HAP-1 (cell line): ENCODE measurements around the gene CTNNBIP1.
A peak's percentile ranks its signal among the peaks of the same experiment; 100 is the strongest.
"Not testable (repeated sequence)": the region's sequence is repeated elsewhere in the genome, so short reads cannot be mapped to it uniquely, and the experiment has no call there.

Experiments used
- DNase-seq, 2 experiments: peaks; one replicate each; pipeline ENCODE4 v3.0.0-alpha.2; 2016 to 2020; ENCODE audit warnings: low spot score in 2 of 2
- H3K27me3 ChIP-seq: fragments of 250-450 bp; sonication (Bioruptor Pico); 2 replicates; pipeline ENCODE4 v1.5.1; 2020; ENCODE audit warnings: low read depth, mild to moderate bottlenecking, moderate library complexity
- H3K36me3 ChIP-seq: fragments of 250-450 bp; sonication (Bioruptor Pico); replicated peaks from 2 replicates; pipeline ENCODE4 v1.5.1; 2020; ENCODE audit warnings: mild to moderate bottlenecking
- H3K4me1 ChIP-seq: fragments of 250-450 bp; sonication (Bioruptor Pico); 2 replicates; pipeline ENCODE4 v1.5.1; 2020; ENCODE audit warnings: mild to moderate bottlenecking
- H3K4me3 ChIP-seq: fragments of 250-450 bp; sonication (Bioruptor Pico); 2 replicates; pipeline ENCODE4 v1.5.1; 2020; ENCODE audit warnings: mild to moderate bottlenecking, moderate library complexity
- H3K9me3 ChIP-seq: fragments of 250-450 bp; sonication (Bioruptor Pico); 2 replicates; pipeline ENCODE4 v1.5.1; 2020; ENCODE audit warnings: mild to moderate bottlenecking, moderate library complexity
- in situ Hi-C: fragments of 300-500 bp; cut with MboI; formaldehyde crosslinking; loops from 3 replicates; pipeline ENCODE4 v1.14.3; 2020; ENCODE audit warnings: low sequenced_read_pairs, inconsistent platforms, mixed read lengths

The CTNNBIP1 gene

GRCh38 chr1:9822897-9823692, 87.0 kb downstream of the CTNNBIP1 start:
- peaks cover 11% of the 10 kb centered on the region for H3K4me1 ChIP-seq
- peak overlapping the region; percentile 69 for H3K4me3 ChIP-seq
- in situ Hi-C loops: no loop called here
- H3K36me3 ChIP-seq: no peaks in the 10 kb centered on the region; the same call in 1 of the 2 replicates
- no peaks in the 10 kb centered on the region for H3K9me3 ChIP-seq
- no peaks in the 10 kb centered on the region for H3K27me3 ChIP-seq
- peak in 1 of 2 experiments; percentile 46 for DNase-seq

DNA sequence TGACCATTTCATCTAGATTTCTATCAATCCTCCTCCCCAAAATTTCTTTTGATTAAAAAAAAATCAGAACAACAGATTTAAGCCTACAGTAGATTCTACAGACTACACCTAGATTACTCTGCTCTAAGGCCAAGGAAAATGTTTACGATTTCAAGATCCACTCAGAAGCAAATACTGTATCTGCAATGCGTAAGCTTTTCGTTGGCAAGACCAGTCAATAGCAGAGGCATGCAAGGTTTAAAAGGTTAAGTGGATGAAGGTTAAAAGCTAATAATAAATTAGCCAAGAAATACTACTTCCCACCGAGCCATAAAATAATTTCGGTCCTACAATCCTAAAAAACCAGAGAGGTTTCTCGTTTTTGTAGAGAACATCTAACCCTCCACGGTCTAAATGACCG, 87.6 kb downstream of the CTNNBIP1 start:
- no peaks in the 10 kb centered on the region; the same call in 1 of the 2 replicates for H3K36me3 ChIP-seq
- H3K4me3 ChIP-seq: peak overlapping the region; percentile 69
- H3K4me1 ChIP-seq: peaks cover 11% of the 10 kb centered on the region
- in situ Hi-C loops: no loop called here
- no peaks in the 10 kb centered on the region for H3K9me3 ChIP-seq
- no peak for DNase-seq
- H3K27me3 ChIP-seq: no peaks in the 10 kb centered on the region

DNA sequence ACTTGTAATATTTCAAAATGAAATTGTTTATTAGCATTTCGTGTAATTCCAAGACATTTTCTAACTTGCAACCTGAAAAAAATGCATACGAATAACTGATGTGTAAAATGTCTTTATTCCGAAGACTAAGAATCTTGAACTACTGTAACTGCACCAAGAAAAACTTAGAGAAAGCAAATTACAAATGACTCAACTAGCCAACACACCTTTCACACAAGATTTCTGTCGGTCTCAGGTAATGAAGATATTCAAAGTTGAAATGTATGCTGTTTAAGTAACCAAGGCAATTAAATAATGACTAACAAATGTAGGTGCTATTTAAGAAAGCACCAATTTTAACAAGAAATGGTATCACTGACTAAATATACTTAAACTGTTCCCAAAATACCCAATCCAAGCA, 88.4 kb downstream of the CTNNBIP1 start:
- in situ Hi-C loops: no loop called here
- Histone ChIP-seq H3K36me3 (no peaks in the 10 kb centered on the region; the same call in 1 of the 2 replicates), H3K4me1 (peaks cover 11% of the 10 kb centered on the region), H3K9me3 (no peaks in the 10 kb centered on the region), H3K4me3 (peak overlapping the region; percentile 69), H3K27me3 (no peaks in the 10 kb centered on the region)
- DNase-seq: no peak

DNA sequence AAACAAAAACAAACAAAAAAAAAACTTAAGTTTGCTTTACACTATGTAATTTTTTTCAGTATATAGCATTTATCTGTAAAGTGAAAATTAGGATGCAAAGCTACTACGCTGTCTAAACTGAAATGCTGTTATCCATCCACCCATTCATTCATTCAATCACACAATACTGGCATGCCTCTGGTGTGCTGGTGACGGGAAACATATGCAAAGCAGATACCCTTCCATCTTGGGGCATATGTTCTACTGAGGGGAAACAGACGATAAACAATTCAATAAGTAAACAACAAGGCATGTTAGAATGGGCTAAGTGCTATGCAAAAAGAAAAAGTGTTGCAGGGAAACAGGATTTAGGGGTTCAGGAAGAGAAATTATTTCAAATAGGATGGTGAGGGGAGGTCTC, 89.5 kb downstream of the CTNNBIP1 start:
- H3K27me3 ChIP-seq: no peaks in the 10 kb centered on the region
- H3K4me3 ChIP-seq: no peak overlapping the region
- DNase-seq: no peak
- in situ Hi-C loops: no loop called here
- peaks cover 11% of the 10 kb centered on the region for H3K4me1 ChIP-seq
- H3K9me3 ChIP-seq: no peaks in the 10 kb centered on the region
- no peaks in the 10 kb centered on the region; the same call in 1 of the 2 replicates for H3K36me3 ChIP-seq

- no peaks in the 10 kb centered on the region for H3K27me3 ChIP-seq
- no peak for DNase-seq
- no peaks in the 10 kb centered on the region for H3K9me3 ChIP-seq
- peaks cover 11% of the 10 kb centered on the region for H3K4me1 ChIP-seq
- H3K36me3 ChIP-seq: no peaks in the 10 kb centered on the region; the same call in 1 of the 2 replicates
- in situ Hi-C loops: no loop called here
- H3K4me3 ChIP-seq: no peak overlapping the region
Measured at GRCh38 chr1:9817734-9818133, 92.3 kb downstream of the CTNNBIP1 start.

GRCh38 chr1:9816199-9816598, 93.9 kb downstream of the CTNNBIP1 start:
- H3K27me3 ChIP-seq: no peaks in the 10 kb centered on the region
- in situ Hi-C loops: no loop called here
- no peaks in the 10 kb centered on the region for H3K9me3 ChIP-seq
- H3K36me3 ChIP-seq: no peaks in the 10 kb centered on the region; the same call in 1 of the 2 replicates
- H3K4me1 ChIP-seq: peaks cover 2% of the 10 kb centered on the region
- no peak for DNase-seq
- no peak overlapping the region for H3K4me3 ChIP-seq

DNA sequence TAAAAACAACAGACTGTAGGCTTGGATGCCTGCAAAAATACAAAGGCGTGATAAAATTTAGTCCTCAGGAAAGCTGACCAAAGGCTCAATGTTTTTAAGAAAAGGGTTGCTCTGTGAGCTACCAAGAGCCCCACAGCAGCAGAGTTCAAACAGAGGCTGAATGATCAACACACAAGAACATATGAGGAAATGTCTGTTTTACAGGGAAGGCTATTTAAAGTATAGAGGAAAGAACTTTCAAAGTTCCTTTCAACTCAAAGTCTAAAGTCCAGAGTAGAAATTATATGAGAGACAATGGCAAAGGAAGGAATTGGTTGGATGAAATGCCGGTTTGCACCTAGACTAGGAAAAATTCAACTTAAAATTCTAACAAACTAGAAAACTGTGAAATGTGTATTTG, 94.9 kb downstream of the CTNNBIP1 start:
- in situ Hi-C loops: no loop called here
- no peak overlapping the region for H3K4me3 ChIP-seq
- no peaks in the 10 kb centered on the region for H3K36me3 ChIP-seq
- H3K9me3 ChIP-seq: no peaks in the 10 kb centered on the region
- H3K27me3 ChIP-seq: no peaks in the 10 kb centered on the region
- no peaks in the 10 kb centered on the region for H3K4me1 ChIP-seq
- no peak for DNase-seq

DNA sequence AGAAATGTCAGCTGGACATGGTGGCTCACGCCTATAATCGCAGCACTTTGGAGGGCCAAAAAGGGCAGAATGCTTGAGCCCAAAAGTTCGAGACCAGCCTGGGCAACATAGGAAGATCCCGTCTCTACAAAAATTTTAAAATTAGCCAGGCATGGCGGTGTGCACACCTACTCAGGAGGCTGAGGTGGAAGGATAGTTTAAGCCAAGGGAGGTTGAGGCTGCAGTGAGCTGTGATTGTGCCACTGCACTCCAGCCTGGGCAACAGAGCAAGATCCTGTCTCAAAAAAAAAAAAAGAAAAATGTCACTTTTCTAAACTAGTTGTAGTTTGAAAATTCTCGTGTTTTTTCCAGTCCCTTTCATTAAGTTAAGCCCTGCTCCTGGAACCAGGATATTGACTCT, 95.5 kb downstream of the CTNNBIP1 start:
- no peak overlapping the region for H3K4me3 ChIP-seq
- in situ Hi-C loops: no loop called here
- no peaks in the 10 kb centered on the region for H3K9me3 ChIP-seq
- H3K4me1 ChIP-seq: no peaks in the 10 kb centered on the region
- no peaks in the 10 kb centered on the region for H3K36me3 ChIP-seq
- DNase-seq: no peak
- no peaks in the 10 kb centered on the region for H3K27me3 ChIP-seq

GRCh38 chr1:9811239-9811966, 98.7 kb downstream of the CTNNBIP1 start:
- no peaks in the 10 kb centered on the region for H3K9me3 ChIP-seq
- no peak overlapping the region for H3K4me3 ChIP-seq
- in situ Hi-C loops: no loop called here
- no peak for DNase-seq
- H3K27me3 ChIP-seq: no peaks in the 10 kb centered on the region
- no peaks in the 10 kb centered on the region for H3K4me1 ChIP-seq
- H3K36me3 ChIP-seq: no peaks in the 10 kb centered on the region; the same call in 1 of the 2 replicates

DNA sequence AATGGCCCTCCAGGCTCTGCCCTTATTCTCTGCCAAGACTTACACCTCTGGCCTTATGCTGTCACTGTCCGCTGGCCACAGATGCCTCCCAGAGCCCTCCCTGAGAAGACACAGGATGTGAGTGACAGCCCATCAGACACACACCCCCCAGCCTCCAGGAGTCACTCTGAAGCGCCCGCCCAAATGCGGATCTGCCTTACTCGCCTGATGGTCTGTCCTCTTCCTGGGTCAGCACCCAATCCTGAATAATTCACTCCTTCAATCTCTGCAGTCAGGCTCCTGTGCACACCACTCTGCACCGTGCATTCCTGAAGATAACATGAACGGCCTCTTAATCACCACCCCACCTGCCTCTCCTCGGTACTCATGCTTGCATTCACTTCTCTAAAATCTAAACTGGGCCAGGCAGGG, 101.0 kb downstream of the CTNNBIP1 start:
- Histone ChIP-seq H3K4me3 (no peak overlapping the region), H3K9me3 (no peaks in the 10 kb centered on the region), H3K27me3 (no peaks in the 10 kb centered on the region), H3K36me3 (no peaks in the 10 kb centered on the region; the same call in 1 of the 2 replicates), H3K4me1 (peaks cover 4% of the 10 kb centered on the region; the same call in 1 of the 2 replicates)
- in situ Hi-C loops: no loop called here
- no peak for DNase-seq

DNA sequence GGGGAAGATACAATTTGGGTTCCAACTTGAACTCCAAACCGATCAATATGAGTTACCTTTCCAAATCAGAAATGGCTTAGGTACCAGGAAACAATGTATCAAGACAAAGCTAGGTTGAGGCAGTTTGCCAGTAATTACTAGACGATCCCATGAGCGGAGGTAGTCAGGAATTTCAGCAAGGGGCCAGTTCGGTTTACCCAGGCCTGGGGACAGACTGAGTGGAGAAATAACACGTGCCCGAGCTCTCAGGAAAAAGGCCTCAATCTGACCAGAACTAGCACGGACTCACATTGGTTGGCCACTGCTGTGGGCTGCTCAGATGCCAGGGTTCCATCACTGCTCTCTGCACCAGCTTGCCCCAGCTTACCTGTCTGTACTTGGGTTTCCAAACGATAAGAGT, 101.6 kb downstream of the CTNNBIP1 start:
- Histone ChIP-seq H3K36me3 (no peaks in the 10 kb centered on the region; the same call in 1 of the 2 replicates), H3K27me3 (no peaks in the 10 kb centered on the region), H3K9me3 (no peaks in the 10 kb centered on the region), H3K4me1 (peaks cover 8% of the 10 kb centered on the region), H3K4me3 (no peak overlapping the region)
- DNase-seq: no peak
- in situ Hi-C loops: no loop called here

DNA sequence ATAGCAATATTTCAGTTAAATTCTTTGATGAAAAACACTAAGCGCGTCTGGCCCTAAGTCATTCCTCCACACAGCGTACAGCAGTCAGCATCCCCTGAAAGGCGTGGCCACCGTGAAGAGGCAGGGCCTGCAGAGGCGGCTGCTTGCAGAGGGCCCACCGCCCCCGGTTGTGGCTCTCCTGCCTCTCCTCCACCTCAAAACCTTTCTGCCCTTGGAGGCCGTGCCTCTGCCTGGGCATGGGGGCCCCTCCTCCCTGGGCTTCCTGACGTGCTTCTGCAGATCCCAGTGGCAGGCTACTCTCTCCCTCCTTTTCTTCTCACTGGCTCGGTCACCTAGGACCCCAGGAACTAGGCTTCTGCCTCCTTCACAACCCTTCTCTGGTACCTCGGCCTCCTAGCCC, 102.5 kb downstream of the CTNNBIP1 start:
- in situ Hi-C loops: no loop called here
- Histone ChIP-seq H3K36me3 (no peaks in the 10 kb centered on the region; the same call in 1 of the 2 replicates), H3K9me3 (no peaks in the 10 kb centered on the region), H3K4me1 (peaks cover 12% of the 10 kb centered on the region), H3K27me3 (no peaks in the 10 kb centered on the region), H3K4me3 (no peak overlapping the region)
- DNase-seq: no peak

- DNase-seq, H3K27me3 ChIP-seq, H3K9me3 ChIP-seq, H3K4me3 ChIP-seq, in situ Hi-C loops, H3K36me3 ChIP-seq: not testable (repeated sequence)
- H3K4me1 ChIP-seq: peaks cover 12% of the 10 kb centered on the region
Measured at GRCh38 chr1:9805972-9806371, 104.1 kb downstream of the CTNNBIP1 start.

DNA sequence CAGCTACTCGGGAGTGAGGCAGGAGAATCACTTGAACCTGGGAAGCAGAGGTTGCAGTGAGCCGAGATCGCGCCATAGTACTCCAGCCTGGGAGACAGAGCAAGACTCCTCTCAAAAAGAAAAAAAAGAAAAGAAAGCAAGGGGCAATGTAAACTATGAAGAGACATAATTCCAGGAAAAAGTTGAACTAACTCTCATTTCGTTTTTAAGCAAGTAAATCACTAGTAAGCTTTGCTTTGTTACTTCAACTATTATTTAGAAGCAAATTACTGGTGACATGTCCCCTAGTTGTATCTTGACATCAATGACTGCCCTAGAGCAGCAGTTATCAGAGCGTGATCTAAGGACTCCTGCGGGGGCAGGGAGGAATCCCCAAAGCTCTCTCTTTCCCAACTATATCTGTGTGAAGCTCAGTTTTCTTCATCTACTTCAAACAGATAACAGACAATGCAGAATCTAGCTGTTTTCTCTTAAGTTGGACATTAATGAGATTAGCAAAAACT, 105.0 kb downstream of the CTNNBIP1 start:
- peaks cover 12% of the 10 kb centered on the region for H3K4me1 ChIP-seq
- in situ Hi-C loops: no loop called here
- DNase-seq: no peak
- H3K9me3 ChIP-seq: no peaks in the 10 kb centered on the region
- no peaks in the 10 kb centered on the region for H3K27me3 ChIP-seq
- H3K4me3 ChIP-seq: no peak overlapping the region
- no peaks in the 10 kb centered on the region; the same call in 1 of the 2 replicates for H3K36me3 ChIP-seq
